HG02610 (cell line): ENCODE results near the gene MALRD1.
"Not testable (repeated sequence)": the region's sequence is repeated elsewhere in the genome, so short reads cannot be mapped to it uniquely, and the experiment has no call there.

Experiments used
- ATAC-seq: cut with Tn5 transposase; IDR thresholded peaks from one replicate; pipeline ENCODE4 v1.9.1; 2021; ENCODE audit warnings: mild to moderate bottlenecking, moderate library complexity; ENCODE audit not compliant: unreplicated experiment

Gene MALRD1

DNA sequence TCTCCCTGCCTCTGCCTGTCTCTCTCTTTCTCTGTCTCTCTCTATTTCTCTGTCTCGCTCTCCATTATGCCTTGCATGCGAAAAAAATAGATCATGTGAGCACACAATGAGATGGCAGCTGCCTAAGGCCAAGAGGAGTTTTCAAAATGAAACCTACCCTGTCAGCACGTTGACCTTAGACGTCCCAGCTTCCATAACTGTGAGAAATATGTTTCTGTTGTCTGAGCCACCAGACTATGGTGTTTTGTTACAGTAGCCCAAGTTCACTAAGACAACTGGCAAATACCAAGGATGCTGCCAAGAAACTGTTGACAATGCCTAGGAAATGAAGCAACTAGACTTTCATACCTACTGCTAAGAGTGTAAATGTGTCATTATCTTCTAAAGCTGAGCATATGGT is 697.1 kb downstream of the MALRD1 start:
- no peak for ATAC-seq

DNA sequence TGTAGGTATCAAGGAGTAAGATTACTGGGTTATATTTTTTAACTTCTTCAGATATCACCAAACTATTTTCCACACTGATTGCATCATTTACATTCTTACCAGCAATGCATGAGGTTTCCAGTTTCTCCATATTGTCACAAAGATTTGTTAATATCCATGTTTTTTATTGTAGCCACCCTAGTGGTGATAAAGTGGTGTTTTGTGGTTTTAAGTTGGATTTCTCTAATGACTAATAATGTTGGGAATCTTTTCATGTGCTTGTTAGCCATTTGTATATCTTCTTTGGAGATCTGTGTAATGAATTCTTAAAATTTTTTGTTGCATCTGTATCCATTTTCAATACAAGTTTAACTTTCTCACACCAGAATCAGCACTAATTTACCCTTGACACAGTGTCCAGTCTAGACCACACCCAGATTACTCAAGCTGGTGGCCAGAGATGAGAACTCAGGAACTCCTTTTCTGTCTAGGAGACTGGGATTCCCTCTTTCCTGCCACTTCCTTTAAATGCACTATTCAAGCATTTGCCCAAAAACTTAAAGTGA is 700.7 kb downstream of the MALRD1 start:
- no peak for ATAC-seq

DNA sequence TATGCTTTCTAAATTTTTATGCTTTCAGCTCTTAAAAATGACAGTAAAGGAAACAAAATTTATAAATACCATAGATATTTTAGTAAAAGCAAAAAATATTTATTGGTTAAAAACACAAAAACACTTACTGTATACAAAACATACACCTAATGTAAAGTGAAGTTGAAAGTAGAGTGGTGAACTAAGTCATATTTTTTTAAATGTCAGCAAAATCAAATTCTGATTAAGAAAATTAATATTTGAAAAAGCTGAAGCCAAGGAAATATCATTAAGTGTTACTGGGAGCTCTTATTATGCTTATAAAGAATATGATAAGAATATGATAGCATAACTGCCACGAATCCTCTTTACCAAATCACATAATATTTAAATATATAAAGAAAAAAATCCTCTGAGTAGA is 702.4 kb downstream of the MALRD1 start:
- no peak for ATAC-seq

DNA sequence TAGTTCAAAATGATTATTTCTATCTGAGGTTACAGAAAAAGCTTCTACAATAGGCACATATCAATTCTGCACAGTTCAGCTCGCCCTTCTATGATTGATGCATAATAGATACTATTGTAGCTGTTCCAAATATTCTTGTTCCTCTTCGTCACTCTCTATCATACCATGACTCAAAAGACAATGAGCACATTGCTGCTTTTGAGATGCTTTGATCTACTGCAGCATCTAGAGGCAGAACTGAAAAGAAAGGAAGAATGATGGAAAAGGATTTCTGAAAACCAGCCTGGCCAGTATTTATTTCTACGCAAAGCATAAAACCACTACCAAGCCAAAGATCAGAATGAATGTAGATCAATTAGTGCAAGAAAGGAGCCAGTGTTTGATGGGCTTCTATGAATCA is 708.3 kb downstream of the MALRD1 start:
- no peak for ATAC-seq

DNA sequence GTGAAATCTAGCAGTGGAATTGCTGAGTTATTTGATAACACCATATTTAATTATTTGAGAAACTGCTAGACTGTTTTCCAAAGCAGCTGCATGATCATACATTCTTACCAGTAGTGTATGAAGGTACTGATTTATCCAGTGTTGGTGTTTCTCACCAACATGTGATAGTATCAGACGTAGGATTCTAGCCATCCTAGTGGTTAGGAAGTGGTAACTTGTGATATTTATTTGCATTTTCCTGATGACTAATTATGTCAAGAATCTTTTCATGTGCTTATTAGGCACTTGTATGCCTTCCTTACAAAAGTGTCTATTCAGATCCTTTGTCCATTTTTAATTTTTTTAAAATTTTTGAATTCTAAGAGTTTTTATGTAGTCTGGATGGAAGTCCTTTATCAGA is 713.4 kb downstream of the MALRD1 start:
- ATAC-seq: no peak

DNA sequence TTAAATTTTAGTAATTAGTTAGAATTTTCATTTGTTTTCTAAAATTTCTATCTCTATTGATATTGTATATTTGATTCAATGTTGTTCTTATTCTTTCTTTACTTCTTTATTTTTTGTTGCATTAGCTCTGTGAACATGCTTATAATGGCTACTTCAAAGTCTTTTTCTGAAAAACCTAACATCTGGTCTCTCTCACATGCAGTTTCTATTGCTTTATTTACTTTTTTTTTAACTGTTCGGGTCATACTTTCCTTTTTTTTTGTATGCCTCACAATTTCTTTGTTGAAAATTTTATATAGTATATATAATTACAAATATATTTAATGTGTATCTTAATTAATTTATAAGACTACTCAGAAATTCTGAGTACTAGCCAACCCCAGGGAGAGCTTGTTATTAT is 715.5 kb downstream of the MALRD1 start:
- no peak for ATAC-seq

DNA sequence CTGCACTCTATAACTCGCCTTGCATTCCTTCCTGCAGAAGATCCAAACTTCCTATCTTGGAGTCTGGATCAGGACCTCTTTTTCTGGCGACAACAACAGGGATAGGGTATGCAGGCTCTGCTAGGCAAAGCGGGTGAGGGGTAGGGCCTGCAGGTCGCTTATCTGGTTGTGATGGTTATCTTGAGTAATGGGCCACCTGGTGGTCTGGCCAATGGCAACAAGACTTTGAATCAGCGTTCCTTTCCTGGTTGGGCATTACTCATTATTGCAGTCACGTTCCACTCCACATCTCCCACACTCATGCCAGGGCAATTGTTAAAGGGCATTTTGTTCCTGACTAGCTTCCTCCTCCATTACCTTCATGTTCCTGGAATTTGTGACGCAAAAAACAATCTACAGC is 719.3 kb downstream of the MALRD1 start:
- no peak for ATAC-seq

DNA sequence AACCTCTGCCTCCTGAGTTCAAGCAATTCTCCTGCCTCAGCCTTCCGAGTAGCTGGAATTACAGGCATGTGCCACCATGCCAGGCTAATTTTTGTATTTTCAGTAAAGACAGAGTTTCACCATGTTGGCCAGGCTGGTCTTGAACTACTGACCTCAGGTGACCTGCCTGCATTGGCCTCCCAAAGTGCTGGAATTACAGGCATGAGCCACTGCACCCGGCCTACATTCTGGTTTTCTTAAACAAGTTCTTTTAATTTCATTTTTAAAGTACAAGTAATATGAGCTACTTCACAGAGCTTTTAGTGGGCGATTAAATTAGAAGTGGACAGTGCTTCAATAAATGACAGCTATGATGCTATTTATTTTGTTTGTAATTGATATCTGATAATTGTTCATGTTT is 721.2 kb downstream of the MALRD1 start:
- ATAC-seq: not testable (repeated sequence)

DNA sequence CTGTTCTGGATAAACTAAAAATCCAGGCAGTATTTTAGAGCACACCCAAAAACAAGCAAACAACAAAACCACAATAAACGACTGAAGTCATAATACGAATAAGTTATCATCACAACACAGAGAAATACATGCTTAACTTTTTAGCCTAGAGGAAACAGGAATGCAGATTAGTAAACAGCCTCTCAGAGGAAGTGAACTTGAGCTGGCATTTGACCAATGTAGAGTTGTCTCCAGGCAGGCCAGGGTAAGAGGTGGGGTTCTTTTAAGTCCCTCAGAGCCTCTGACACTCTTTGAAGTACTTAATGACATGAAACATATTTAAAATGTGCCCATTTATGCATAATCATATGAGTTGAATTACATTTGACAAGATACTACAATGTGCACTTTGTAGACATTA is 724.4 kb downstream of the MALRD1 start:
- no peak for ATAC-seq

DNA sequence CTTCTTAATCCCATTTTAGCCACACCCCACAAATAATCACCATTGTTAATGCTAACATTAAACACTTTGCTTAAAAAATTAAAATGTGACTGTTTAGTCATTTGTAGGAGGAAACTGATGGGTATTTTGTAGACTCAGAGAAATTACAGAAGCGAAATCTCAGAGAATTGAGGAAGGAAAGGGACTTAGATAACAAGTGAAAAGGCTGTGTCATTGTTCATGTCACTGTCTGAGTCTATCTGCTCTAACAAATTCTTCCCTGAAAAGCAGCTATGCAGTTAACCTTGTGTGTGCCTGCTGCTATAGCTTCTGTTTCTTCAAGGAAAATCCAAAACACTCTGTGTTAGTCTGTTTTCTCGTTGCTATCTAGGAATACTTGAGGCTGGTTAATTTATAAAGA is 726.7 kb downstream of the MALRD1 start:
- ATAC-seq: no peak

DNA sequence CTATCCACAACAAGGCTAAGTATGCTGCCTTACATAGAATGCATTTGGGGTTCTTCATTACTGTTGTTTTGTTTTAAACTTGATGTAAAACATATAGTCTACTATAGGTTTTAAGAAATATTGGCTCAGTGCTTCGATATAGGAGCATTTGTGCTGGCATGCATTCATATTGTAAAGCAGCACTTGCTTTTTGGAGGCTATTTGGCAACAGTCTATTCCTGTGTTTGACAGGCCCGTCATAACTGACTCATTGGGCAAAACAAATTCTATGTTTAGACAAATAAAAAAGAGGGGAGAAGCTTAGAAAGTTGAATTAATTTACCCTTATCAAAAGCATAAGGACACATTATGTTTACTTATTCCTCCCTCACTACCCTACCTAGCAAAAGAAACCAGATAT is 729.2 kb downstream of the MALRD1 start:
- no peak for ATAC-seq

DNA sequence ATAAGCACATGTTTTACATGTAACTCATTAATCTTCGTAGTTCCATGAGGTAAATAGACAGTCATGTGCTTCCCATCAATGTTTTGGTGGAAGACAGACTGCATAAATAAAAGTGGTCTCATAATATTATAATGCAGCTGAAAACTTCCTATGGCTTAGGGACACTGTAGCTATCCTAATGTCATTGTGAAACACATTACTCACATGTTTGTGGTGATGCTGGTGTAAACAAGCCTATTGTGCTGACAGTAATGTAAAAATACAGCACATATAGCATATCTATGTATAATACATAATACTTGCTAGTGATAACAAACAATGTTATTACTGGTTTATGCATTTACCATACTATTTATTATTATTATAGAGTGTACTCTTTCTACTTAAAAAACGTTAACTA is 730.4 kb downstream of the MALRD1 start:
- no peak for ATAC-seq

DNA sequence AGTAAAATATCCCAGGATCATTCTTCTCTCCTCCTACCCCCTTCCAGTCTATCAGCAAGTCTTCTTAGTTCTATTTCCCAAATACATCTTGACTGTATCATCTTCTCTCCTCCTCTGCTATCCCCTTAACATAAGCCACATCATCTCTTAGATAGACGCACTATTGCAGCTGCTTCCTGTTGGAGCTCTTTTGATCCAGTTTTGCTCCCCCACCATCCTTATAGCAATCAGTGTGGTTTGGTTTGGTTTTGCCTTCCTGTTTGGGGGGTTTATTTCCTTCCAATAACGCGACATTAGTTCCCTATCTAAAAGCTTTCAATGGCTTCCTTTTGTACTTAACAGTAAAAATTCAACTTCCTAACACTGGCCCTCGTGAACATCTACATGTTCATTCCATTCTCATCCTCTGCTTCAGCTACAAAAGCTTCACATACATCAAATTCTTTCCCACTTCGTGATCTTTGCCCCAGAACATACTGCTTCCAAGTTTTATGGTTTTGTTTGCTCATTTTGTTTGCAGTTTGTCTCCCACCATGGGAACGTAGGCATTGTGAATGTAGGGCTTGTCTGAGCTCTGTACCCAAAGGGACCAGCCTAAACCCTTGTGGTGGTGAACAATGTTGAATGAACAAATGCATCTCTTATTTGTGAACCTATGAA is 734.0 kb downstream of the MALRD1 start:
- no peak for ATAC-seq

DNA sequence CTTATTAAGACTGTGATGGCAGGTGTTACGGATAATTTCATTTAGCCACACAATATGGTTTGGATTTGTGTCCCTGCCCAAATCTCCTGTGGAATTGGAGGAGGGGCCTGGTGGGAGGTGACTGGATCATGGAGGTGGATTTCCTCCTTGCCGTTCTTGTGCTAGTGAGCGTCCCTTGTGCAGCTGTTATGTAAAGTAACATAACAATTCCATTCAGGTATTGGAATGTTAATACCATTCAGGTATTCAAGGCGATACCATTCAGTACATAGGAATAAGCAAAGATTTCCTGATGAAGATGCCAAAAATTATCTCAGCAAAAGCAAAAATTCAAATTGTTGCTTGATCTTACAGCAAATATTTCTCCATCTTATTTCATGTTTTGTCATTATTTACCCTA is 735.1 kb downstream of the MALRD1 start:
- no peak for ATAC-seq
